GM23338 (cell line): Measurements from ENCODE around the gene C11orf91.

Experiments used
- CREB1 ChIP-seq: fragments of 250-450 bp; sonication (Bioruptor Pico); IDR thresholded peaks from 2 replicates; pipeline ENCODE4 v1.5.0; 2020; ENCODE audit warnings: low read depth, mild to moderate bottlenecking, moderate library complexity
- CTCF ChIP-seq, 2 experiments: fragments of 200-600 bp in 1 of 2; sonication (generic) in 1 of 2; conservative IDR thresholded peaks; 2 replicates each; pipeline versions ENCODE4 v1.5.1 to v1.6.1; 2016 to 2017; ENCODE audit warnings: antibody characterized with exemption in 2 of 2, low read depth in 2 of 2, mild to moderate bottlenecking in 2 of 2, moderate library complexity in 1 of 2
- ETS1 ChIP-seq: IDR thresholded peaks from 2 replicates; pipeline ENCODE4 v1.6.1; 2016; ENCODE audit warnings: antibody characterized with exemption
- EZH2 ChIP-seq: fragments of 200-600 bp; sonication (generic); IDR thresholded peaks from one replicate; pipeline ENCODE4 v1.8.0; 2017; ENCODE audit warnings: antibody characterized with exemption, mild to moderate bottlenecking, low read depth; ENCODE audit not compliant: unreplicated experiment
- EZH2phosphoT487 ChIP-seq: fragments of 200-600 bp; sonication (generic); IDR thresholded peaks from one replicate; pipeline ENCODE4 v1.8.1; 2018; ENCODE audit warnings: antibody characterized with exemption; ENCODE audit not compliant: unreplicated experiment
- JUNB ChIP-seq: IDR thresholded peaks from one replicate; pipeline ENCODE4 v1.6.1; 2016; ENCODE audit warnings: antibody characterized with exemption; ENCODE audit not compliant: unreplicated experiment
- NANOG ChIP-seq: IDR thresholded peaks from 2 replicates; pipeline ENCODE4 v1.6.1; 2016; ENCODE audit warnings: antibody characterized with exemption, borderline replicate concordance
- POLR2AphosphoS5 ChIP-seq: IDR thresholded peaks from 2 replicates; pipeline ENCODE4 v1.6.1; 2016; ENCODE audit warnings: antibody characterized with exemption, low read depth
- REST ChIP-seq: IDR thresholded peaks from one replicate; pipeline ENCODE4 v1.6.1; 2018; ENCODE audit warnings: antibody characterized with exemption; ENCODE audit not compliant: unreplicated experiment
- STAT1 ChIP-seq: IDR thresholded peaks from one replicate; pipeline ENCODE4 v1.6.1; 2016; ENCODE audit warnings: antibody characterized with exemption; ENCODE audit not compliant: unreplicated experiment
- ZNF114 ChIP-seq: fragments of 250-450 bp; sonication (Bioruptor Pico); IDR thresholded peaks from 2 replicates; pipeline ENCODE4 v1.5.0; 2020; ENCODE audit warnings: mild to moderate bottlenecking, moderate library complexity
- ZNF331 ChIP-seq: fragments of 250-450 bp; sonication (Bioruptor Pico); IDR thresholded peaks from 2 replicates; pipeline ENCODE4 v1.5.0; 2020; ENCODE audit warnings: low read depth, mild to moderate bottlenecking, moderate library complexity
- ZNF462 ChIP-seq: fragments of 250-450 bp; sonication (Bioruptor Pico); IDR thresholded peaks from 2 replicates; pipeline ENCODE4 v1.5.0; 2020; ENCODE audit warnings: mild to moderate bottlenecking, moderate library complexity

- TF ChIP-seq EZH2 (no peak), CTCF (conservative IDR thresholded peaks at IDR 0.05; ENCODE audit: low read depth in 2 of 2) (no peak), REST (no peak), EZH2phosphoT487 (no peak), POLR2AphosphoS5 (no peak), CREB1 (CRISPR knock-in tag) (no peak), JUNB (no peak), ZNF114 (CRISPR knock-in tag) (no peak), STAT1 (no peak), ZNF331 (CRISPR knock-in tag) (no peak), ETS1 (no peak), ZNF462 (CRISPR knock-in tag) (no peak), NANOG (no peak)
Measured at GRCh38 chr11:33663121-33663520, 37.5 kb downstream of the C11orf91 start.
